K562 (cell line): ENCODE measurements around the gene SF3B3. TPM values are rescaled to one million over a fixed set of nuclear protein-coding genes. Genes with fewer than 3 reads are reported as not detected.

ENCODE experiments used
- ATAC-seq: fragments of 200-7000 bp; cut with Tn5 transposase; 3 replicates; pipeline ENCODE4 v1.9.1; 2020; ENCODE audit warnings: moderate library complexity
- BruUV-seq: library from RNA; stranded (reverse); fragments of 400-500 nt; replicated peaks from 2 replicates; lab custom pipeline; 2021; lab: Mats Ljungman, UMichigan
- CTCF ChIA-PET: fragments of 300-600 bp; formaldehyde crosslinking; extraction: SDS; loops from one replicate; lab custom pipeline; 2021; ENCODE audit warnings: low intra/inter-chr PET ratio; lab: Yijun Ruan, JAX
- POLR2A ChIA-PET: fragments of 300-600, 350-650 bp; sonication (Branson Sonifier 250); formaldehyde crosslinking; extraction: SDS; loops from one replicate; lab custom pipeline; 2021; ENCODE audit warnings: antibody characterized with exemption, inconsistent platforms; lab: Yijun Ruan, JAX
- DNase-seq, 4 experiments: peaks; one replicate each; pipeline versions ENCODE4 v3.0.0 to v3.0.0-alpha.2; 2011 to 2018; ENCODE audit warnings: low spot score in 3 of 4, mixed read lengths in 3 of 4; ENCODE audit errors: extremely low read depth in 1 of 4
- FAIRE-seq: peaks from 2 replicates; lab custom pipeline; 2011; peaks lifted over from hg19 to GRCh38; lab: Jason Lieb, UNC
- H2AFZ ChIP-seq: 2 replicates; pipeline ENCODE4 v1.6.0; 2011; ENCODE audit warnings: low read depth, low read length, control low read depth, inconsistent platforms
- H3K27ac ChIP-seq: fragments of 200-600 bp; 3 replicates; pipeline ENCODE4 v1.8.0; 2011; ENCODE audit warnings: low read depth, mild to moderate bottlenecking, control low read depth, inconsistent platforms, low read length, moderate library complexity, mixed read lengths; ENCODE audit errors: extremely low read depth
- H3K27me3 ChIP-seq, 2 experiments: fragments of 300-600 bp in 1 of 2; 2 replicates in 1 of 2; 3 replicates in 1 of 2; pipeline versions ENCODE4 v1.6.0 to v1.8.0; 2011; ENCODE audit warnings: inconsistent platforms in 2 of 2, low read length in 2 of 2, mild to moderate bottlenecking in 1 of 2, mixed read lengths in 1 of 2, moderate library complexity in 1 of 2; ENCODE audit not compliant: control insufficient read depth in 2 of 2, insufficient read depth in 2 of 2
- H3K36me3 ChIP-seq: fragments of 300-600 bp; 3 replicates; pipeline ENCODE4 v1.8.0; 2011; ENCODE audit warnings: mild to moderate bottlenecking, low read length, inconsistent platforms; ENCODE audit not compliant: control insufficient read depth, insufficient read depth
- H3K4me1 ChIP-seq, 2 experiments: fragments of 200-600 bp in 1 of 2; replicated peaks in 1 of 2; 2 replicates in 1 of 2; 3 replicates in 1 of 2; pipeline versions ENCODE4 v1.5.1 to v1.8.0; 2011; ENCODE audit warnings: inconsistent platforms in 2 of 2, low read length in 2 of 2, mild to moderate bottlenecking in 1 of 2, mixed read lengths in 1 of 2, moderate library complexity in 1 of 2; ENCODE audit not compliant: control insufficient read depth in 2 of 2, insufficient read depth in 2 of 2
- H3K4me2 ChIP-seq: 2 replicates; pipeline ENCODE4 v1.6.1; 2011; ENCODE audit warnings: low read length, control low read depth, inconsistent platforms, mixed read lengths; ENCODE audit not compliant: insufficient read depth
- H3K4me3 ChIP-seq: fragments of 200-600 bp; sonication (generic), shearing (Covaris generic); 2 replicates; pipeline ENCODE4 v1.5.1; 2016; ENCODE audit warnings: control low read depth, inconsistent platforms
- H3K79me2 ChIP-seq: fragments of 200-600 bp; 3 replicates; pipeline ENCODE4 v1.8.0; 2011; ENCODE audit warnings: low read length, inconsistent platforms; ENCODE audit not compliant: control insufficient read depth, insufficient read depth
- H3K9ac ChIP-seq, 2 experiments: 2 replicates each; pipeline versions ENCODE4 v1.6.0 to v1.6.1; 2011; ENCODE audit warnings: low read depth in 2 of 2, low read length in 2 of 2, control low read depth in 1 of 2, inconsistent platforms in 1 of 2, mild to moderate bottlenecking in 1 of 2, mixed read lengths in 1 of 2; ENCODE audit not compliant: insufficient read depth in 1 of 2
- H3K9me1 ChIP-seq: one replicate; pipeline ENCODE4 v1.6.0; 2011; ENCODE audit warnings: inconsistent platforms, mild to moderate bottlenecking, low read length, moderate library complexity; ENCODE audit not compliant: control insufficient read depth, insufficient read depth
- H3K9me3 ChIP-seq: replicated peaks from 2 replicates; pipeline ENCODE4 v1.5.1; 2011; ENCODE audit warnings: low read depth, low read length, inconsistent platforms; ENCODE audit not compliant: control insufficient read depth, insufficient read depth
- H4K20me1 ChIP-seq: replicated peaks from 2 replicates; pipeline ENCODE4 v1.6.1; 2011; ENCODE audit warnings: low read length, inconsistent platforms, mixed read lengths; ENCODE audit not compliant: control insufficient read depth, insufficient read depth
- BRF2 ChIP-seq: IDR thresholded peaks from 3 replicates; pipeline ENCODE4 v1.6.1; 2011; ENCODE audit warnings: borderline replicate concordance, mild to moderate bottlenecking; ENCODE audit not compliant: insufficient read length, insufficient read depth
- CHD1 ChIP-seq: fragments of 200-600 bp; sonication (generic); IDR thresholded peaks from one replicate; pipeline ENCODE4 v1.6.1; 2012; ENCODE audit warnings: mild to moderate bottlenecking, moderate library complexity, low read length, inconsistent platforms
- GTF3C2 ChIP-seq: IDR thresholded peaks from 3 replicates; pipeline ENCODE4 v1.6.1; 2011; ENCODE audit warnings: borderline replicate concordance, mild to moderate bottlenecking, moderate library complexity; ENCODE audit not compliant: insufficient read length; ENCODE audit errors: extremely low read depth
- PHB ChIP-seq: fragments of 250-450 bp; sonication (Bioruptor Pico); IDR thresholded peaks from 2 replicates; pipeline ENCODE4 v1.5.0; 2021
- WGBS: fragments of 100-300 bp; shearing (Covaris generic); methylation state at CpG from one replicate; pipeline ENCODE4 v1.1.6; 2016; ENCODE audit warnings: low coverage, mixed read lengths; ENCODE audit not compliant: insufficient coverage; ENCODE audit errors: missing lambda C conversion rate; 5-methylcytosine and 5-hydroxymethylcytosine counted together
- in situ Hi-C: fragments of 300-500 bp; cut with MboI; formaldehyde crosslinking; loops from 4 replicates; pipeline ENCODE4 v1.15.0; 2018; ENCODE audit warnings: inconsistent platforms, mixed read lengths
- intact Hi-C: fragments of 100-400 bp; cut with micrococcal nuclease; formaldehyde crosslinking; loops from 2 replicates; pipeline ENCODE4 v1.14.2; 2022
- polyA plus RNA-seq, 8 experiments: library from polyadenylated mRNA; depleted of rRNA in 4 of 8; stranded (reverse) in 5 of 8; unstranded in 3 of 8; fragments of >200 nt; fragmentation: Nextera tagmentation in 2 of 8; fragmentation: Illumina TruSeq in 1 of 8; extraction: Ambion mirVana in 2 of 8; extraction: Trizol in 1 of 8; gene quantifications; 2 replicates each; pipeline versions ENCODE4 v1.2.1 to v1.2.3, GENCODE V29; 2011 to 2014; ENCODE audit warnings: inconsistent platforms in 1 of 8, missing spikeins in 1 of 8
- total RNA-seq, 7 experiments: library from RNA; depleted of rRNA in 6 of 7; stranded (reverse); fragments of >200 nt in 6 of 7; fragmentation: Illumina TruSeq in 2 of 7; extraction: Trizol in 2 of 7; gene quantifications; 2 replicates each; pipeline versions ENCODE4 v1.2.1 to v1.2.3, GENCODE V29; 2011 to 2021; ENCODE audit warnings: low replicate concordance in 1 of 7

SF3B3 gene
- total and polyA plus RNA-seq, 9 of the 15 experiments (the other 6 are each of a cell fraction or from before 2014, with no cell fraction given) = 98.9 to 546 (median 221) TPM

GRCh38 chr16:70589998-70590471, 66.4 kb downstream of the SF3B3 start:
- DNase-seq = no peak
- Histone ChIP-seq H3K4me1 (peaks cover 0 to 5% of the 10 kb centered on the region in 2 experiments; a peak in 1 of 5 replicates), H2AFZ (no peak overlapping the region), H3K27ac (no peak overlapping the region), H3K4me2 (no peak overlapping the region), H3K9me1 (no peaks in the 10 kb centered on the region), H4K20me1 (peaks cover 5% of the 10 kb centered on the region; the same call in 1 of the 2 replicates), H3K79me2 (no peaks in the 10 kb centered on the region), H3K9me3 (no peaks in the 10 kb centered on the region), H3K27me3 (peaks cover 19 to 39% of the 10 kb centered on the region in 2 experiments), H3K9ac (no peak overlapping the region), H3K36me3 (no peaks in the 10 kb centered on the region), H3K4me3 (no peak overlapping the region)
- TF ChIP-seq PHB (CRISPR knock-in tag) = no peak
- TF ChIP-seq GTF3C2 = no peak
- TF ChIP-seq BRF2 = no peak
- TF ChIP-seq CHD1 = no peak
- POLR2A ChIA-PET = interaction anchor here (0.6 to 1.5 kb wide), 5 partner anchors 12 to 262 kb away, joined by 3 to 5 read pairs (median 4); no protein-coding TSS in a partner anchor
- CTCF ChIA-PET = no interaction called here
- FAIRE-seq = no peak
- 5% methylated on average over 10 of the region's 10 CpGs for WGBS
- intact Hi-C loops = no loop called here
- no TSS peak for BruUV-seq
- in situ Hi-C loops = no loop called here
- no peak; the same call in 2 of the 3 replicates for ATAC-seq
